Neural cell (in vitro differentiated cells): ENCODE measurements around the gene AGPAT4. TPM values are rescaled to one million over a fixed set of nuclear protein-coding genes. Genes with fewer than 3 reads are reported as not detected.

Experiments
- H2AFZ ChIP-seq: fragments of 200-600, 300-800 bp; sonication (generic), shearing (Covaris generic); 2 replicates; pipeline ENCODE4 v1.6.0; 2014; ENCODE audit warnings: low read depth, mild to moderate bottlenecking, antibody characterized with exemption, low read length, moderate library complexity
- H3F3A ChIP-seq: fragments of 200-600 bp; shearing (Covaris generic); 2 replicates; pipeline ENCODE4 v1.6.1; 2016; ENCODE audit warnings: mild to moderate bottlenecking, moderate library complexity, mixed read lengths, antibody characterized with exemption, low read length; ENCODE audit not compliant: insufficient read depth, poor library complexity, severe bottlenecking
- H3K27ac ChIP-seq: fragments of 200-600, 300-800 bp; sonication (generic), shearing (Covaris generic); 2 replicates; pipeline ENCODE4 v1.5.1; 2014; ENCODE audit warnings: mild to moderate bottlenecking, low read length, moderate library complexity
- H3K27me3 ChIP-seq: fragments of 300-800, 200-600 bp; sonication (generic), shearing (Covaris generic); 2 replicates; pipeline ENCODE4 v1.6.0; 2014; ENCODE audit warnings: mild to moderate bottlenecking, low read depth, low read length, moderate library complexity; ENCODE audit not compliant: insufficient read depth
- H3K36me3 ChIP-seq: fragments of 300-800, 200-600 bp; sonication (generic), shearing (Covaris generic); 2 replicates; pipeline ENCODE4 v1.5.1; 2014; ENCODE audit warnings: mild to moderate bottlenecking, antibody characterized with exemption, low read length, moderate library complexity; ENCODE audit not compliant: insufficient read depth
- H3K4me2 ChIP-seq: fragments of 300-800, 200-600 bp; sonication (generic), shearing (Covaris generic); 2 replicates; pipeline ENCODE4 v1.6.0; 2014; ENCODE audit warnings: mild to moderate bottlenecking, low read length
- H3K4me3 ChIP-seq: fragments of 300-800, 200-600 bp; sonication (generic), shearing (Covaris generic); 2 replicates; pipeline ENCODE4 v1.5.1; 2014; ENCODE audit warnings: mild to moderate bottlenecking, low read length, moderate library complexity
- H3K79me2 ChIP-seq: fragments of 200-600 bp; shearing (Covaris generic); replicated peaks from 2 replicates; pipeline ENCODE4 v1.6.0; 2014; ENCODE audit warnings: mild to moderate bottlenecking, low read length, moderate library complexity; ENCODE audit not compliant: insufficient read depth
- H3K9ac ChIP-seq: fragments of 300-800, 200-600 bp; sonication (generic), shearing (Covaris generic); 2 replicates; pipeline ENCODE4 v1.6.1; 2016; ENCODE audit warnings: mild to moderate bottlenecking, low read length, mixed read lengths
- H3K9me2 ChIP-seq: fragments of 200-600 bp; shearing (Covaris generic); 2 replicates; pipeline ENCODE4 v1.6.1; 2016; ENCODE audit warnings: mild to moderate bottlenecking, low read length, mixed read lengths; ENCODE audit not compliant: insufficient read depth
- H3K9me3 ChIP-seq: fragments of 200-600, 300-800 bp; sonication (generic), shearing (Covaris generic); 2 replicates; pipeline ENCODE4 v1.6.1; 2016; ENCODE audit warnings: mild to moderate bottlenecking, mixed run types, low read length, moderate library complexity, mixed read lengths
- H4K20me1 ChIP-seq: fragments of 200-600 bp; shearing (Covaris generic); 2 replicates; pipeline ENCODE4 v1.6.1; 2016; ENCODE audit warnings: mild to moderate bottlenecking, mixed run types; ENCODE audit not compliant: insufficient read depth
- CTCF ChIP-seq: fragments of 450-650 bp; IDR thresholded peaks from 2 replicates; pipeline ENCODE4 v1.5.1; 2014; ENCODE audit warnings: antibody characterized with exemption, mild to moderate bottlenecking, moderate library complexity; ENCODE audit not compliant: poor library complexity, severe bottlenecking
- EP300 ChIP-seq: fragments of 450-650 bp; conservative IDR thresholded peaks from 2 replicates; pipeline ENCODE4 v1.6.1; 2014; ENCODE audit warnings: antibody characterized with exemption, mild to moderate bottlenecking, moderate library complexity; ENCODE audit not compliant: poor library complexity, severe bottlenecking
- EZH2 ChIP-seq: fragments of 200-600, 300-800 bp; shearing (Covaris generic), sonication (generic); IDR thresholded peaks from 2 replicates; pipeline ENCODE4 v1.6.1; 2014; ENCODE audit warnings: antibody characterized with exemption, low read length, borderline replicate concordance, mild to moderate bottlenecking; ENCODE audit not compliant: insufficient read depth, poor library complexity, severe bottlenecking
- MXI1 ChIP-seq: fragments of 450-650 bp; conservative IDR thresholded peaks from 2 replicates; pipeline ENCODE4 v1.6.1; 2014; ENCODE audit warnings: antibody characterized with exemption, mild to moderate bottlenecking; ENCODE audit not compliant: poor library complexity, severe bottlenecking
- POLR2AphosphoS5 ChIP-seq: IDR thresholded peaks from 2 replicates; pipeline ENCODE4 v1.6.1; 2012
- RAD21 ChIP-seq: fragments of 450-650 bp; conservative IDR thresholded peaks from 2 replicates; pipeline ENCODE4 v1.6.1; 2014; ENCODE audit warnings: antibody characterized with exemption, mild to moderate bottlenecking, moderate library complexity
- REST ChIP-seq: IDR thresholded peaks from 2 replicates; pipeline ENCODE4 v1.6.1; 2012; ENCODE audit warnings: borderline replicate concordance
- SMC3 ChIP-seq: fragments of 450-650 bp; conservative IDR thresholded peaks from 2 replicates; pipeline ENCODE4 v1.6.1; 2014; ENCODE audit warnings: antibody characterized with exemption, mild to moderate bottlenecking, moderate library complexity; ENCODE audit not compliant: poor library complexity
- TAF1 ChIP-seq: IDR thresholded peaks from 2 replicates; pipeline ENCODE4 v1.6.1; 2012; ENCODE audit warnings: low read depth
- polyA plus RNA-seq: library from polyadenylated mRNA; depleted of rRNA; stranded (reverse); fragments of >200 nt; gene quantifications from 2 replicates; pipeline ENCODE4 v1.2.3, GENCODE V29; 2014

The AGPAT4 gene
- polyA plus RNA-seq, 1 donor from 2014 or later = 42.6 TPM

- Histone ChIP-seq H3K79me2 (no peaks in the 10 kb centered on the region), H3K4me2 (no peak overlapping the region), H3K9me3 (no peaks in the 10 kb centered on the region), H4K20me1 (no peaks in the 10 kb centered on the region), H3K36me3 (peaks cover 14% of the 10 kb centered on the region), H3K9ac (no peak overlapping the region), H3K27me3 (no peaks in the 10 kb centered on the region), H3K4me3 (no peak overlapping the region), H3F3A (no peaks in the 10 kb centered on the region), H3K27ac (no peak overlapping the region), H2AFZ (no peak overlapping the region), H3K9me2 (no peaks in the 10 kb centered on the region)
- TF ChIP-seq RAD21 (no peak), SMC3 (no peak), TAF1 (no peak), POLR2AphosphoS5 (no peak), CTCF (no peak), MXI1 (no peak)
Measured at GRCh38 chr6:161134550-161135298, 139.1 kb downstream of the AGPAT4 start.

GRCh38 chr6:161133963-161134362 is 139.9 kb downstream of the AGPAT4 start:
- Histone ChIP-seq H4K20me1 (no peaks in the 10 kb centered on the region), H3K79me2 (no peaks in the 10 kb centered on the region), H3K9me2 (no peaks in the 10 kb centered on the region), H3K9ac (no peak overlapping the region), H2AFZ (no peak overlapping the region), H3K4me3 (no peak overlapping the region), H3F3A (no peaks in the 10 kb centered on the region), H3K27ac (no peak overlapping the region), H3K4me2 (no peak overlapping the region), H3K36me3 (peaks cover 20% of the 10 kb centered on the region), H3K9me3 (no peaks in the 10 kb centered on the region), H3K27me3 (no peaks in the 10 kb centered on the region)
- TF ChIP-seq SMC3 (no peak), TAF1 (no peak), EP300 (no peak), POLR2AphosphoS5 (no peak), EZH2 (no peak), REST (no peak), MXI1 (no peak), RAD21 (no peak), CTCF (no peak)
